H9 (cell line): Measurements from ENCODE around the gene TP53TG3D. TPM values are rescaled to one million over a fixed set of nuclear protein-coding genes. Genes with fewer than 3 reads are reported as not detected.
"Not testable (repeated sequence)": the region's sequence is repeated elsewhere in the genome, so short reads cannot be mapped to it uniquely, and the experiment has no call there.

Experiments used
- DNase-seq: peaks from one replicate; pipeline ENCODE4 v3.0.0-alpha.2; 2017
- H2AFZ ChIP-seq: one replicate; pipeline ENCODE4 v1.6.1; 2013; ENCODE audit warnings: mild to moderate bottlenecking, low read length, control low read depth, moderate library complexity
- H2AK5ac ChIP-seq: 2 replicates; pipeline ENCODE4 v1.6.1; 2013; ENCODE audit warnings: low read length, control low read depth, mixed read lengths; ENCODE audit not compliant: insufficient read length
- H2BK120ac ChIP-seq: one replicate; pipeline ENCODE4 v1.6.1; 2013; ENCODE audit warnings: low read depth, mild to moderate bottlenecking, low read length, control low read depth, inconsistent platforms; ENCODE audit not compliant: poor library complexity, severe bottlenecking
- H2BK12ac ChIP-seq: 2 replicates; pipeline ENCODE4 v1.6.1; 2013; ENCODE audit warnings: low read length, control low read depth, mixed read lengths, low read depth; ENCODE audit not compliant: insufficient read length
- H2BK15ac ChIP-seq: 2 replicates; pipeline ENCODE4 v1.6.1; 2013; ENCODE audit warnings: low read depth, low read length, control low read depth
- H2BK20ac ChIP-seq: one replicate; pipeline ENCODE4 v1.6.1; 2013; ENCODE audit warnings: low read depth, mild to moderate bottlenecking, low read length, control low read depth, inconsistent platforms; ENCODE audit not compliant: poor library complexity, severe bottlenecking
- H2BK5ac ChIP-seq: 2 replicates; pipeline ENCODE4 v1.6.1; 2013; ENCODE audit warnings: low read length, control low read depth, mixed read lengths; ENCODE audit not compliant: insufficient read length
- H3K14ac ChIP-seq: 2 replicates; pipeline ENCODE4 v1.6.1; 2013; ENCODE audit warnings: low read length, control low read depth; ENCODE audit not compliant: insufficient read depth
- H3K18ac ChIP-seq: 2 replicates; pipeline ENCODE4 v1.6.1; 2013; ENCODE audit warnings: low read depth, mild to moderate bottlenecking, mixed read lengths, low read length, control low read depth; ENCODE audit not compliant: insufficient read length
- H3K23ac ChIP-seq: 2 replicates; pipeline ENCODE4 v1.6.1; 2013; ENCODE audit warnings: low read length, control low read depth, mixed read lengths, low read depth; ENCODE audit not compliant: insufficient read length
- H3K23me2 ChIP-seq: 2 replicates; pipeline ENCODE4 v1.6.1; 2013; ENCODE audit warnings: low read depth, mild to moderate bottlenecking, mixed read lengths, low read length, control low read depth; ENCODE audit not compliant: insufficient read length, poor library complexity, severe bottlenecking
- H3K27ac ChIP-seq: 2 replicates; pipeline ENCODE4 v1.5.1; 2013; ENCODE audit warnings: low read length, control low read depth, mixed read lengths, low read depth; ENCODE audit not compliant: insufficient read length
- H3K27me3 ChIP-seq: 2 replicates; pipeline ENCODE4 v1.6.1; 2013; ENCODE audit warnings: low read length, control low read depth, inconsistent platforms; ENCODE audit not compliant: insufficient read depth
- H3K4ac ChIP-seq: 2 replicates; pipeline ENCODE4 v1.6.1; 2013; ENCODE audit warnings: low read depth, mild to moderate bottlenecking, control low read depth, inconsistent platforms, low read length, moderate library complexity
- H3K4me1 ChIP-seq: 2 replicates; pipeline ENCODE4 v1.6.1; 2013; ENCODE audit warnings: low read length, control low read depth, inconsistent platforms; ENCODE audit not compliant: insufficient read depth
- H3K4me2 ChIP-seq: 2 replicates; pipeline ENCODE4 v1.6.1; 2013; ENCODE audit warnings: low read length, control low read depth, mixed read lengths; ENCODE audit not compliant: insufficient read length, insufficient read depth
- H3K56ac ChIP-seq: 2 replicates; pipeline ENCODE4 v1.6.1; 2013; ENCODE audit warnings: low read depth, mild to moderate bottlenecking, mixed read lengths, low read length, control low read depth; ENCODE audit not compliant: insufficient read length
- H3K79me1 ChIP-seq: 2 replicates; pipeline ENCODE4 v1.6.1; 2013; ENCODE audit warnings: low read depth, mild to moderate bottlenecking, moderate library complexity, low read length, control low read depth, inconsistent platforms; ENCODE audit not compliant: insufficient read depth, poor library complexity, severe bottlenecking
- H3K79me2 ChIP-seq: 2 replicates; pipeline ENCODE4 v1.6.1; 2013; ENCODE audit warnings: low read length, control low read depth, inconsistent platforms; ENCODE audit not compliant: insufficient read depth
- H3K9ac ChIP-seq: 2 replicates; pipeline ENCODE4 v1.6.1; 2013; ENCODE audit warnings: low read length, control low read depth, mixed read lengths; ENCODE audit not compliant: insufficient read length; ENCODE audit errors: extremely low read depth
- H3K9me3 ChIP-seq: one replicate; pipeline ENCODE4 v1.6.1; 2013; ENCODE audit warnings: low read depth, low read length, inconsistent platforms; ENCODE audit not compliant: control insufficient read depth
- H3T11ph ChIP-seq: one replicate; pipeline ENCODE4 v1.6.1; 2013; ENCODE audit warnings: mild to moderate bottlenecking, low read length, control low read depth, inconsistent platforms
- H4K20me1 ChIP-seq: one replicate; pipeline ENCODE4 v1.6.1; 2013; ENCODE audit not compliant: control insufficient read depth, insufficient read length, insufficient read depth
- H4K5ac ChIP-seq: 2 replicates; pipeline ENCODE4 v1.6.1; 2013; ENCODE audit warnings: low read depth, mild to moderate bottlenecking, mixed read lengths, low read length, control low read depth; ENCODE audit not compliant: insufficient read length
- H4K8ac ChIP-seq: replicated peaks from 2 replicates; pipeline ENCODE4 v1.6.1; 2013; ENCODE audit warnings: low read length, control low read depth, mixed read lengths, low read depth; ENCODE audit not compliant: insufficient read length
- H4K91ac ChIP-seq: 2 replicates; pipeline ENCODE4 v1.6.1; 2013; ENCODE audit warnings: low read depth, mild to moderate bottlenecking, moderate library complexity, mixed read lengths, low read length, control low read depth; ENCODE audit not compliant: insufficient read length
- H3K27ac Mint-ChIP-seq, 3 experiments: 2 replicates in 2 of 3; 3 replicates in 1 of 3; pipeline ENCODE4 v1.8.0; 2020 to 2021; ENCODE audit warnings: mixed read lengths in 3 of 3, mild to moderate bottlenecking in 1 of 3, moderate library complexity in 1 of 3
- H3K27me3 Mint-ChIP-seq: 2 replicates; pipeline ENCODE4 v1.8.0; 2021; ENCODE audit warnings: low read depth, mild to moderate bottlenecking, moderate library complexity, mixed read lengths
- H3K36me3 Mint-ChIP-seq, 3 experiments: 2 replicates in 2 of 3; 3 replicates in 1 of 3; pipeline ENCODE4 v1.8.0; 2020 to 2021; ENCODE audit warnings: low read depth in 3 of 3, mixed read lengths in 3 of 3; ENCODE audit not compliant: insufficient read depth in 1 of 3
- H3K4me1 Mint-ChIP-seq, 2 experiments: 2 replicates each; pipeline ENCODE4 v1.8.0; 2020; ENCODE audit warnings: mixed read lengths in 2 of 2
- H3K4me3 Mint-ChIP-seq, 2 experiments: 2 replicates in 1 of 2; 3 replicates in 1 of 2; pipeline ENCODE4 v1.8.0; 2020 to 2021; ENCODE audit warnings: mild to moderate bottlenecking in 2 of 2, mixed read lengths in 2 of 2, moderate library complexity in 1 of 2
- H3K9me3 Mint-ChIP-seq, 2 experiments: 2 replicates in 1 of 2; 3 replicates in 1 of 2; pipeline ENCODE4 v1.8.0; 2020; ENCODE audit warnings: mild to moderate bottlenecking in 2 of 2, mixed read lengths in 2 of 2, moderate library complexity in 1 of 2
- WGBS: extraction: QIAGEN DNeasy Blood & Tissue Kit; methylation state at CpG from one replicate; pipeline ENCODE4 v1.1.7; 2013; ENCODE audit warnings: missing lambda C conversion rate, low lambda C conversion rate, mixed read lengths; ENCODE audit not compliant: insufficient read length; ENCODE audit errors: extremely low coverage; 5-methylcytosine and 5-hydroxymethylcytosine counted together
- long read RNA-seq: library from polyadenylated mRNA; unstranded; transcript quantifications from one replicate; pipeline ENCODE4 v2.0.0, GENCODE V29; 2020
- total RNA-seq: library from RNA; stranded (reverse); gene quantifications from 2 replicates; pipeline ENCODE4 v1.2.1, GENCODE V29; 2021

The TP53TG3D gene
- total RNA-seq, result not detected in 2 replicates
- long read RNA-seq, result 0 reads

DNA sequence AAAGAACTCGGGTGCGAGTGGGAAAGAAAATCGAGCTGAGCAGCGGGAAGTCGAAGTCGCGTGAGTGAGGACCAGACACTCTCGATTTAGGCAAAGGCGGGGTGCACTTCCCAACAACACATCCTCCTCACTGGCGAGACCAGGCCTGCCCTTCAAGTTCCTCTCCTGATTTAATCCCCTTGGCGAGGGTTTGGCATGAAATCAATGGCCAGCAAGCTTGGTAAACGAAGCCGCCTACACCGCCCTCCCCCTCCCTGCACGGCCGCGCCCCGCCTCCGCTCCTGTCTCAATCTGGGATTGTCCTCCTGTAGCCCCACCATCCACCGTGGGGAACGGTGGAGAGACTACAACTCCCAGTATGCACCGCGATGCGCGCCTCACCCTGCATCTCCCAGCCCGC lies at the start of gene TP53TG3D:
TP53TG3D (plus strand) TSS at position 301 of the 400 bp plus-strand sequence; CDS start at position 369, 68 bp downstream.
- not testable (repeated sequence) for H3K79me1 ChIP-seq, H3K36me3 Mint-ChIP-seq, H3K27ac Mint-ChIP-seq, H2AFZ ChIP-seq, H4K5ac ChIP-seq, H3K56ac ChIP-seq, H3K23ac ChIP-seq, H2BK5ac ChIP-seq, H2BK15ac ChIP-seq, H2BK12ac ChIP-seq, H3K4me2 ChIP-seq, H3K9me3 Mint-ChIP-seq, H3K14ac ChIP-seq, H2AK5ac ChIP-seq, H3K27me3 ChIP-seq, H2BK20ac ChIP-seq, H3K4me3 Mint-ChIP-seq, H3K27ac ChIP-seq, H3T11ph ChIP-seq, H3K9me3 ChIP-seq, H3K4me1 ChIP-seq, DNase-seq, H3K4me1 Mint-ChIP-seq, H3K9ac ChIP-seq, H3K18ac ChIP-seq, H4K91ac ChIP-seq, H4K8ac ChIP-seq, H3K23me2 ChIP-seq, H4K20me1 ChIP-seq, H3K27me3 Mint-ChIP-seq, H3K79me2 ChIP-seq, H2BK120ac ChIP-seq, H3K4ac ChIP-seq
- WGBS, result no CpG with 5 or more reads among the region's 26 CpGs

- not testable (repeated sequence) for H3K4me1 ChIP-seq, H3K4me2 ChIP-seq, H3K23me2 ChIP-seq, H4K20me1 ChIP-seq, H3K9me3 Mint-ChIP-seq, H4K5ac ChIP-seq, H3K4me3 Mint-ChIP-seq, H3K36me3 Mint-ChIP-seq, H2BK120ac ChIP-seq, H3K23ac ChIP-seq, H3T11ph ChIP-seq, H3K56ac ChIP-seq, H3K9ac ChIP-seq, H2BK20ac ChIP-seq, H4K91ac ChIP-seq, DNase-seq, H2AFZ ChIP-seq, H3K27me3 ChIP-seq, H3K27me3 Mint-ChIP-seq, H4K8ac ChIP-seq, H2BK5ac ChIP-seq, H3K79me1 ChIP-seq, H3K18ac ChIP-seq, H3K27ac Mint-ChIP-seq, H3K27ac ChIP-seq, H3K14ac ChIP-seq, H3K4ac ChIP-seq, H2BK15ac ChIP-seq, H3K9me3 ChIP-seq, H2AK5ac ChIP-seq, H3K79me2 ChIP-seq, H3K4me1 Mint-ChIP-seq, H2BK12ac ChIP-seq
- no CpG with 5 or more reads among the region's 20 CpGs for WGBS
These were observed 421 bp downstream of the TP53TG3D start for GRCh38 chr16:32253507-32253906.
